Left cardiac atrium (tissue), 4 donors: ENCODE results near the gene MED13L. TPM values are rescaled to one million over a fixed set of nuclear protein-coding genes. Genes with fewer than 3 reads are reported as not detected.
"Not testable (repeated sequence)": the region's sequence is repeated elsewhere in the genome, so short reads cannot be mapped to it uniquely, and the experiment has no call there.

Experiments
- ATAC-seq, 2 donors: fragments of 200-7000 bp; cut with Tn5 transposase; one replicate each; pipeline ENCODE4 v1.9.1; 2020; ENCODE audit warnings: mild to moderate bottlenecking in 2 of 2, moderate library complexity in 2 of 2
- DNase-seq: peaks from one replicate; pipeline ENCODE4 v3.0.0-alpha.2; 2020
- intact Hi-C, 2 donors: fragments of 100-400 bp; cut with DNase I; formaldehyde crosslinking; loops; one replicate each; pipeline versions ENCODE4 v1.14.1 to v1.15.1; 2022 to 2023
- total RNA-seq, 2 donors: library from RNA; stranded (reverse); fragmentation: NEBNext Ultra II Directional; extraction: Animal tissue kit (Norgen Biotek cat#: 25700); gene quantifications; one replicate each; pipeline ENCODE4 v1.2.1, GENCODE V29; 2021
- donor health status: DM: no; HTN: yes; CAD: no.
- donor health status: DM: no; HTN: yes; CAD: no; lungs with severe emphysema.
- donor health status: DM: yes; HTN: yes; CAD: no.
- donor health status: Dilated cardiomyopathy.

Gene MED13L
- total RNA-seq, 2 donors from 2014 or later: 66.0 to 68.3 TPM

- no peak for DNase-seq
- no peak for ATAC-seq
- intact Hi-C loops: no loop called here
These were observed 132.0 kb downstream of the MED13L start for GRCh38 chr12:116145451-116145850.

- ATAC-seq (no peak), DNase-seq (no peak)
- intact Hi-C loops: no loop called here
These were observed 133.1 kb downstream of the MED13L start for GRCh38 chr12:116144384-116144783.

GRCh38 chr12:116143909-116144308, 133.6 kb downstream of the MED13L start:
- DNase-seq (no peak), ATAC-seq (peak in 1 of 2 donors; percentile 63)
- intact Hi-C loops: no loop called here

GRCh38 chr12:116142936-116143898, 134.3 kb downstream of the MED13L start:
- DNase-seq: no peak
- intact Hi-C loops: no loop called here
- peak in 1 of 2 donors; percentile 25 for ATAC-seq

GRCh38 chr12:116141833-116142162, 135.7 kb downstream of the MED13L start:
- intact Hi-C loops: no loop called here
- ATAC-seq: peak in 1 of 2 donors; percentile 20

GRCh38 chr12:116141110-116141832, 136.2 kb downstream of the MED13L start:
- intact Hi-C loops: no loop called here
- DNase-seq (no peak), ATAC-seq (no peak)

More at GRCh38 chr12:116141833-116142162, 135.7 kb downstream of the MED13L start:
- no peak for DNase-seq

GRCh38 chr12:116140529-116140928, 137.0 kb downstream of the MED13L start:
- intact Hi-C loops: no loop called here
- DNase-seq (no peak), ATAC-seq (no peak)

- ATAC-seq (no peak), DNase-seq (no peak)
- intact Hi-C loops: no loop called here
These were observed 138.7 kb downstream of the MED13L start for GRCh38 chr12:116138781-116139180.

- intact Hi-C loops: no loop called here
These were observed 139.1 kb downstream of the MED13L start for GRCh38 chr12:116138364-116138763.

GRCh38 chr12:116137318-116137717, 140.2 kb downstream of the MED13L start:
- DNase-seq: no peak
- ATAC-seq: no peak
- intact Hi-C loops: no loop called here

More at GRCh38 chr12:116138364-116138763, 139.1 kb downstream of the MED13L start:
- no peak for DNase-seq
- ATAC-seq: no peak

- ATAC-seq: no peak
- intact Hi-C loops: no loop called here
- DNase-seq: no peak
These were observed 141.2 kb downstream of the MED13L start for GRCh38 chr12:116136340-116136739.

GRCh38 chr12:116135209-116135930, 142.1 kb downstream of the MED13L start:
- peak in 1 of 2 donors; percentile 66 for ATAC-seq
- intact Hi-C loops: no loop called here
- DNase-seq: no peak

- intact Hi-C loops: no loop called here
- DNase-seq (no peak), ATAC-seq (no peak)
These were observed 143.8 kb downstream of the MED13L start for GRCh38 chr12:116133636-116134214.

- intact Hi-C loops: no loop called here
- ATAC-seq (peak in 1 of 2 donors; percentile 35), DNase-seq (no peak)
These were observed 144.3 kb downstream of the MED13L start for GRCh38 chr12:116133149-116133548.

- ATAC-seq, intact Hi-C loops, DNase-seq: not testable (repeated sequence)
These were observed 145.5 kb downstream of the MED13L start for GRCh38 chr12:116131987-116132386.

GRCh38 chr12:116131176-116131575, 146.3 kb downstream of the MED13L start:
- no peak for ATAC-seq
- intact Hi-C loops: no loop called here
- no peak for DNase-seq

GRCh38 chr12:116130431-116130830, 147.1 kb downstream of the MED13L start:
- DNase-seq: no peak
- ATAC-seq: no peak
- intact Hi-C loops: no loop called here

GRCh38 chr12:116128779-116129178, 148.7 kb downstream of the MED13L start:
- ATAC-seq: no peak
- intact Hi-C loops: no loop called here

GRCh38 chr12:116127859-116128258, 149.6 kb downstream of the MED13L start:
- ATAC-seq: no peak
- intact Hi-C loops: no loop called here
- no peak for DNase-seq

More at GRCh38 chr12:116128779-116129178, 148.7 kb downstream of the MED13L start:
- DNase-seq: no peak
